Coronary artery (tissue), 2 donors: ENCODE data around the gene APPL2.

Source experiments
- DNase-seq: peaks from one replicate; pipeline ENCODE4 v3.0.0-alpha.2; 2017; ENCODE audit warnings: low spot score
- H3K27ac ChIP-seq, 2 donors: fragments of 200-600 bp; sonication (generic); one replicate each; pipeline ENCODE4 v1.5.1; 2016 to 2019
- H3K4me3 ChIP-seq: fragments of 200-600 bp; sonication (generic); 2 replicates; pipeline ENCODE4 v1.5.1; 2016; ENCODE audit warnings: mild to moderate bottlenecking, moderate library complexity
- CTCF ChIP-seq: fragments of 200-600 bp; sonication (generic); IDR thresholded peaks from one replicate; pipeline ENCODE4 v1.5.1; 2019; ENCODE audit warnings: antibody characterized with exemption

APPL2 gene

GRCh38 chr12:105275997-105276733 lies 40.2 kb upstream of the APPL2 start:
- H3K27ac ChIP-seq = no peak overlapping the region
- no peak for TF ChIP-seq CTCF
- DNase-seq = no peak
- H3K4me3 ChIP-seq = no peak overlapping the region

- Histone ChIP-seq H3K4me3 (no peak overlapping the region), H3K27ac (no peak overlapping the region)
- DNase-seq = no peak
- no peak for TF ChIP-seq CTCF
Observed at GRCh38 chr12:105274571-105274970, 38.6 kb upstream of the APPL2 start.

- TF ChIP-seq CTCF = no peak
- H3K27ac ChIP-seq = no peak overlapping the region
- DNase-seq = no peak
- H3K4me3 ChIP-seq = no peak overlapping the region
Observed at GRCh38 chr12:105273601-105274000, 37.6 kb upstream of the APPL2 start.

- no peak for TF ChIP-seq CTCF
- H3K4me3 ChIP-seq = no peak overlapping the region
- no peak for DNase-seq
- H3K27ac ChIP-seq = no peak overlapping the region
Observed at GRCh38 chr12:105272814-105273416, 36.9 kb upstream of the APPL2 start.

GRCh38 chr12:105272152-105272551 lies 36.2 kb upstream of the APPL2 start:
- no peak overlapping the region for H3K27ac ChIP-seq
- DNase-seq = no peak
- TF ChIP-seq CTCF = no peak

GRCh38 chr12:105271364-105271763 lies 35.4 kb upstream of the APPL2 start:
- Histone ChIP-seq H3K27ac (no peak overlapping the region), H3K4me3 (no peak overlapping the region)
- DNase-seq = no peak
- no peak for TF ChIP-seq CTCF

More at GRCh38 chr12:105272152-105272551, 36.2 kb upstream of the APPL2 start:
- no peak overlapping the region for H3K4me3 ChIP-seq
